ENCODE measurements around the gene AMIGO1. TPM values are rescaled to one million over a fixed set of nuclear protein-coding genes. Genes with fewer than 3 reads are reported as not detected.

AMIGO1 gene
- total RNA-seq, 1 experiment from 2014 or later: 0.10 TPM

DNA sequence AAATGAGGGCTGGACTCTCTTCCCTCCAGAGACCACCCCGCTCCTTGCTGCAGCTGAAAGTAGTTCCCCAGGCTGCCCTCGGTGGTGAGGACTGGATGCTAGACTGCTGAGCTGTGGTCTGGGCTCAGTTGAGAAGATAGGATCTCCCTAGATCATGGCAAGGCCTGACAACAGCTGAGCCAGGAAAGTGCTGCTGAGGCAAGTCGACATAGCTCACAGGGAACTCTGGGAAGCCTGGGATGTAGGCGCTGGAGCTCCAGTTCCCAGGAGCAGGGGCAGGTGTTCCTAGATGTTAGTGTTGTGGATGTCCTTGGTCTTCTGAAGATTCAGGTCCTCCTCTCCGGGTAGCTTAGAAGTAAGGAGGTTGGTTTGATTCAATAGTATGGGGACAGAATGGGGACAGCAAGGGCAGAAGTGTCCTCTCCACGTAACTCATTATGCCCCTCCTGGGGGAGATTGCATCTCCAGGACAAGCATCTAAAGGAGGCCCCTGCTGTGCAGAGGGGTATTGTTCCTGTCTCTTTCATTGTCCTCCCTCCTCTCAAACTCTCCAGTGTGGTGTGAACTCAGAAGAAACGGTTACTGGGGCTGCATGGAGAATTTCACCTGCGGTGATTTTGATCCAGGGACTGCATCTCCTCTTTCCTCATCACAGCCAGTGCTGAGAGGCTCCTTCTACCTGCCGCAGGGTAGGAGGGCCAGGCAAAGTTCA lies 11.9 kb downstream of the AMIGO1 start:
- H3K9ac ChIP-seq (ENCODE audit: low read length): no peak overlapping the region
- intact Hi-C loops (cut with micrococcal nuclease): no loop called here

DNA sequence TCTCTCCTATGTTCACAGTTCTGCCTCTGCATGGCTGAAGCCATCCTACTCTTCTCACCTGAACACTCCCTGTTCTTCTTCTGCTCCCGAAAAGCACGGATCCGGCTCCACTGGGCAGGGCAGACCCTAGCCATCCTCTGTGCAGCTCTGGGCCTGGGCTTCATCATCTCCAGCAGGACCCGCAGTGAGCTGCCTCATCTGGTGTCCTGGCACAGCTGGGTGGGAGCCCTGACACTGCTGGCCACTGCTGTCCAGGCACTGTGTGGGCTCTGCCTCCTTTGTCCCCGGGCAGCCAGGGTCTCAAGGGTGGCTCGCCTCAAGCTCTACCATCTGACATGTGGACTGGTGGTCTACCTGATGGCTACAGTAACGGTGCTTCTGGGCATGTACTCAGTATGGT lies 13.8 kb downstream of the AMIGO1 start:
- H3K9ac ChIP-seq (ENCODE audit: low read length): no peak overlapping the region
- H4K20me1 ChIP-seq (ENCODE audit: insufficient read depth): no peaks in the 10 kb centered on the region
- no peak overlapping the region for H3K4me3 ChIP-seq (replicated peaks in 1 of 2; ENCODE audit: low read depth in 1 of 2, low read length in 2 of 2)
- H3K4me1 ChIP-seq (ENCODE audit: control insufficient read depth in 1 of 2, insufficient read depth in 2 of 2, low read length in 2 of 2): peaks cover 10 to 18% of the 10 kb centered on the region in 2 experiments; a peak in 2 of 4 replicates
- no peaks in the 10 kb centered on the region for H3K9me2 ChIP-seq (ENCODE audit: insufficient read depth)
- ChIA-PET RAD21 (ENCODE audit: low non-redundant PET in 1 of 2, low total read pairs in 2 of 2, uncharacterized antibody in 2 of 2, unreplicated experiment in 2 of 2) (no interaction called here), POLR2A (no interaction called here), CTCF (no interaction called here)
- ATAC-seq: no peak
- H3K27ac ChIP-seq (ENCODE audit: low read depth, low read length): no peak overlapping the region
- no peak overlapping the region for H3K4me2 ChIP-seq (ENCODE audit: low read length)
- no TSS peak for BruUV-seq (replicated peaks)
- H3K36me3 ChIP-seq (ENCODE audit: control insufficient read depth in 1 of 2, insufficient read depth in 2 of 2, low read length in 2 of 2): peaks cover 4 to 5% of the 10 kb centered on the region in 2 experiments; a peak in 1 of 4 replicates
- H3K9me3 ChIP-seq (ENCODE audit: control insufficient read depth in 1 of 2, insufficient read depth in 1 of 2, low read depth in 1 of 2, low read length in 2 of 2): no peaks in the 10 kb centered on the region
- intact Hi-C loops (cut with micrococcal nuclease): no loop called here
- no peaks in the 10 kb centered on the region for H3K27me3 ChIP-seq (ENCODE audit: insufficient read depth, low read length)
- no peak overlapping the region for H2AFZ ChIP-seq (ENCODE audit: low read depth, low read length, poor library complexity, severe bottlenecking)
- H3K79me2 ChIP-seq (ENCODE audit: insufficient read depth, low read length): no peaks in the 10 kb centered on the region; the same call in 1 of the 2 replicates
- DNase-seq (ENCODE audit: low read depth, low spot score): no peak
- TF ChIP-seq ZFX (IDR thresholded peaks at IDR 0.05): no peak
- no peak for TF ChIP-seq SIN3A (IDR thresholded peaks at IDR 0.05; ENCODE audit: low read depth)
- TF ChIP-seq, protein P1, sequence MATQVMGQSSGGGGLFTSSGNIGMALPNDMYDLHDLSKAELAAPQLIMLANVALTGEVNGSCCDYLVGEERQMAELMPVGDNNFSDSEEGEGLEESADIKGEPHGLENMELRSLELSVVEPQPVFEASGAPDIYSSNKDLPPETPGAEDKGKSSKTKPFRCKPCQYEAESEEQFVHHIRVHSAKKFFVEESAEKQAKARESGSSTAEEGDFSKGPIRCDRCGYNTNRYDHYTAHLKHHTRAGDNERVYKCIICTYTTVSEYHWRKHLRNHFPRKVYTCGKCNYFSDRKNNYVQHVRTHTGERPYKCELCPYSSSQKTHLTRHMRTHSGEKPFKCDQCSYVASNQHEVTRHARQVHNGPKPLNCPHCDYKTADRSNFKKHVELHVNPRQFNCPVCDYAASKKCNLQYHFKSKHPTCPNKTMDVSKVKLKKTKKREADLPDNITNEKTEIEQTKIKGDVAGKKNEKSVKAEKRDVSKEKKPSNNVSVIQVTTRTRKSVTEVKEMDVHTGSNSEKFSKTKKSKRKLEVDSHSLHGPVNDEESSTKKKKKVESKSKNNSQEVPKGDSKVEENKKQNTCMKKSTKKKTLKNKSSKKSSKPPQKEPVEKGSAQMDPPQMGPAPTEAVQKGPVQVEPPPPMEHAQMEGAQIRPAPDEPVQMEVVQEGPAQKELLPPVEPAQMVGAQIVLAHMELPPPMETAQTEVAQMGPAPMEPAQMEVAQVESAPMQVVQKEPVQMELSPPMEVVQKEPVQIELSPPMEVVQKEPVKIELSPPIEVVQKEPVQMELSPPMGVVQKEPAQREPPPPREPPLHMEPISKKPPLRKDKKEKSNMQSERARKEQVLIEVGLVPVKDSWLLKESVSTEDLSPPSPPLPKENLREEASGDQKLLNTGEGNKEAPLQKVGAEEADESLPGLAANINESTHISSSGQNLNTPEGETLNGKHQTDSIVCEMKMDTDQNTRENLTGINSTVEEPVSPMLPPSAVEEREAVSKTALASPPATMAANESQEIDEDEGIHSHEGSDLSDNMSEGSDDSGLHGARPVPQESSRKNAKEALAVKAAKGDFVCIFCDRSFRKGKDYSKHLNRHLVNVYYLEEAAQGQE (IDR thresholded peaks at IDR 0.05; ENCODE audit: low read depth): no peak
- TF ChIP-seq SRF (IDR thresholded peaks at IDR 0.05; ENCODE audit: low read depth): no peak
- TF ChIP-seq CEBPB (IDR thresholded peaks at IDR 0.05; ENCODE audit: low read depth): no peak
- TF ChIP-seq CBX3 (IDR thresholded peaks at IDR 0.05; ENCODE audit: low read depth): no peak
- TF ChIP-seq EGR1 (IDR thresholded peaks at IDR 0.05; ENCODE audit: low read depth): no peak
- TF ChIP-seq FOSL1 (IDR thresholded peaks at IDR 0.05; ENCODE audit: low read depth): no peak
- no peak for TF ChIP-seq POLR2AphosphoS5 (IDR thresholded peaks at IDR 0.05; ENCODE audit: low read depth, low read length)
- TF ChIP-seq EZH2 (IDR thresholded peaks at IDR 0.05): no peak
- TF ChIP-seq ZBTB33 (IDR thresholded peaks at IDR 0.05; ENCODE audit: extremely low read depth, insufficient replicate concordance, low read length): no peak
- TF ChIP-seq RAD21 (IDR thresholded peaks at IDR 0.05; ENCODE audit: low read depth): no peak

More for the DNA sequence above, 11.9 kb downstream of the AMIGO1 start:
- Histone ChIP-seq H3K9me2 (ENCODE audit: insufficient read depth) (no peaks in the 10 kb centered on the region), H3K79me2 (ENCODE audit: insufficient read depth, low read length) (no peaks in the 10 kb centered on the region; the same call in 1 of the 2 replicates), H3K9me3 (ENCODE audit: control insufficient read depth in 1 of 2, insufficient read depth in 1 of 2, low read depth in 1 of 2, low read length in 2 of 2) (no peaks in the 10 kb centered on the region), H3K4me2 (ENCODE audit: low read length) (no peak overlapping the region), H3K4me3 (replicated peaks in 1 of 2; ENCODE audit: low read depth in 1 of 2, low read length in 2 of 2) (no peak overlapping the region), H3K27me3 (ENCODE audit: insufficient read depth, low read length) (no peaks in the 10 kb centered on the region), H3K27ac (ENCODE audit: low read depth, low read length) (no peak overlapping the region), H2AFZ (ENCODE audit: low read depth, low read length, poor library complexity, severe bottlenecking) (no peak overlapping the region), H4K20me1 (ENCODE audit: insufficient read depth) (no peaks in the 10 kb centered on the region), H3K36me3 (ENCODE audit: control insufficient read depth in 1 of 2, insufficient read depth in 2 of 2, low read length in 2 of 2) (peaks cover 4 to 5% of the 10 kb centered on the region in 2 experiments; a peak in 1 of 4 replicates), H3K4me1 (ENCODE audit: control insufficient read depth in 1 of 2, insufficient read depth in 2 of 2, low read length in 2 of 2) (peaks cover 10 to 18% of the 10 kb centered on the region in 2 experiments; a peak in 2 of 4 replicates)
- RAD21 ChIA-PET (ENCODE audit: low non-redundant PET in 1 of 2, low total read pairs in 2 of 2, uncharacterized antibody in 2 of 2, unreplicated experiment in 2 of 2): interaction anchor here in 1 of 2 experiments (1.3 kb wide), 1 partner anchor 35 kb away, joined by 4 read pairs; no protein-coding TSS in a partner anchor
- CTCF ChIA-PET: interaction anchor here (5.0 kb wide), 1 partner anchor 34 kb away, joined by 70 read pairs; no protein-coding TSS in a partner anchor
- no TSS peak for BruUV-seq (replicated peaks)
- DNase-seq (ENCODE audit: low read depth, low spot score) (no peak), ATAC-seq (no peak)
- TF ChIP-seq RAD21 (IDR thresholded peaks at IDR 0.05; ENCODE audit: low read depth) (no peak), ZFX (IDR thresholded peaks at IDR 0.05) (no peak), CEBPB (IDR thresholded peaks at IDR 0.05; ENCODE audit: low read depth) (no peak), EZH2 (IDR thresholded peaks at IDR 0.05) (no peak), POLR2A (IDR thresholded peaks at IDR 0.05; ENCODE audit: borderline replicate concordance, extremely low read depth, insufficient read depth, insufficient read length) (no peak), EGR1 (IDR thresholded peaks at IDR 0.05; ENCODE audit: low read depth) (no peak), ZNF274 (IDR thresholded peaks at IDR 0.05; ENCODE audit: low read depth, low read length) (no peak), YY1 (IDR thresholded peaks at IDR 0.05; ENCODE audit: extremely low read depth, insufficient replicate concordance, low read depth, low read length) (no peak), POLR2AphosphoS5 (IDR thresholded peaks at IDR 0.05; ENCODE audit: low read depth, low read length) (no peak)
- POLR2A ChIA-PET: interaction anchor here (0.6 to 0.7 kb wide), 2 partner anchors 36 to 51 kb away, joined by 3 read pairs; partner anchors contain the start of gene GNAI3
